Measurements from ENCODE around the gene SORCS2. TPM values are rescaled to one million over a fixed set of nuclear protein-coding genes. Genes with fewer than 3 reads are reported as not detected.

Gene SORCS2
- polyA plus RNA-seq, 3 donors: 0.46 to 0.55 TPM; not detected in 1

GRCh38 chr4:7687006-7687405 is 494.7 kb downstream of the SORCS2 start:
- no peaks in the 10 kb centered on the region for H3K36me3 Mint-ChIP-seq

DNA sequence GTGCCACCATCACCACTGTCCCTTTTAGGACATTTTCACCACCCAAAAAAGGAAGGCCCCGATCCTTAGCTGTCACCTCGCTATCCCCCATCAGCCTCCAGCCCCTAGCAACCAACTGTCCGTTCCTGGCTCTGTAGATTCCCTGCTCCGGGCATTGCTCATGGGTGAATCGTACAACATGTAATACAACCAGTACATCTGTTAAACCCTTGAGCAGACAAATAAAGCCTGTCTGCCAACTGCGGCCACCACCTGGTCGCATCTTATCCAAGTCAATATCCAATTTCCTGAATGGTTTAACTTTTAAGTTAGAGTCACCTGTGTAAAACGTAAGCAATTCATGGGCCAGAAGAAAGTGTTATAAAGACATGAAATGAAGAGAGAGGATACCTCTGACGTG is 495.5 kb downstream of the SORCS2 start:
- no peak overlapping the region for H2AFZ ChIP-seq (ENCODE audit: insufficient read depth, low read depth, low read length, poor library complexity, severe bottlenecking)
- H3K4me3 ChIP-seq (replicated peaks in 1 of 3; ENCODE audit: low read depth in 2 of 3, low read length in 3 of 3): no peak overlapping the region
- no peaks in the 10 kb centered on the region for H3K4me1 ChIP-seq (ENCODE audit: control insufficient read depth in 1 of 2, insufficient read depth in 2 of 2, low read length in 2 of 2)
- TF ChIP-seq, protein P1, sequence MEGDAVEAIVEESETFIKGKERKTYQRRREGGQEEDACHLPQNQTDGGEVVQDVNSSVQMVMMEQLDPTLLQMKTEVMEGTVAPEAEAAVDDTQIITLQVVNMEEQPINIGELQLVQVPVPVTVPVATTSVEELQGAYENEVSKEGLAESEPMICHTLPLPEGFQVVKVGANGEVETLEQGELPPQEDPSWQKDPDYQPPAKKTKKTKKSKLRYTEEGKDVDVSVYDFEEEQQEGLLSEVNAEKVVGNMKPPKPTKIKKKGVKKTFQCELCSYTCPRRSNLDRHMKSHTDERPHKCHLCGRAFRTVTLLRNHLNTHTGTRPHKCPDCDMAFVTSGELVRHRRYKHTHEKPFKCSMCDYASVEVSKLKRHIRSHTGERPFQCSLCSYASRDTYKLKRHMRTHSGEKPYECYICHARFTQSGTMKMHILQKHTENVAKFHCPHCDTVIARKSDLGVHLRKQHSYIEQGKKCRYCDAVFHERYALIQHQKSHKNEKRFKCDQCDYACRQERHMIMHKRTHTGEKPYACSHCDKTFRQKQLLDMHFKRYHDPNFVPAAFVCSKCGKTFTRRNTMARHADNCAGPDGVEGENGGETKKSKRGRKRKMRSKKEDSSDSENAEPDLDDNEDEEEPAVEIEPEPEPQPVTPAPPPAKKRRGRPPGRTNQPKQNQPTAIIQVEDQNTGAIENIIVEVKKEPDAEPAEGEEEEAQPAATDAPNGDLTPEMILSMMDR (IDR thresholded peaks at IDR 0.05): no peak
- intact Hi-C loops (cut with micrococcal nuclease): no loop called here
- no peak overlapping the region for H3K27ac ChIP-seq (ENCODE audit: low read depth in 1 of 2, low read length in 2 of 2)
- H3K79me2 ChIP-seq (ENCODE audit: insufficient read depth, low read length): no peaks in the 10 kb centered on the region
- no peaks in the 10 kb centered on the region for H3K36me3 Mint-ChIP-seq
- peaks cover 0 to 10% of the 10 kb centered on the region in 2 donors for H3K9me3 ChIP-seq (replicated peaks in 1 of 2; ENCODE audit: control insufficient read depth in 1 of 2, insufficient read depth in 1 of 2, low read length in 2 of 2)
- H3K4me2 ChIP-seq (replicated peaks; ENCODE audit: extremely low read depth, low read length, poor library complexity, severe bottlenecking): no peak overlapping the region
- no peak overlapping the region for H3K27ac Mint-ChIP-seq
- no peaks in the 10 kb centered on the region for H3K4me1 Mint-ChIP-seq
- H3K36me3 ChIP-seq (replicated peaks in 1 of 2; ENCODE audit: control insufficient read depth in 1 of 2, insufficient read depth in 2 of 2, low read length in 2 of 2): no peaks in the 10 kb centered on the region
- H3K27me3 Mint-ChIP-seq (ENCODE audit: low read depth in 3 of 3): peaks cover 0 to 3% (median 2%) of the 10 kb centered on the region in 3 donors
- WGBS (ENCODE audit: insufficient coverage): 97% methylated on average over 6 of the region's 9 CpGs
- no peak overlapping the region for H3K4me3 Mint-ChIP-seq
- no peaks in the 10 kb centered on the region for H3K27me3 ChIP-seq (ENCODE audit: control insufficient read depth in 2 of 2, insufficient read depth in 2 of 2, low read length in 2 of 2)
- H4K20me1 ChIP-seq (ENCODE audit: insufficient read depth, low read length): no peaks in the 10 kb centered on the region
- no peak overlapping the region for H3K9ac ChIP-seq (ENCODE audit: insufficient read depth, low read length, poor library complexity, severe bottlenecking)
- peaks cover 0 to 12% (median 3%) of the 10 kb centered on the region in 7 donors for H3K9me3 Mint-ChIP-seq
- DNase-seq: no peak

More at GRCh38 chr4:7687006-7687405, 494.7 kb downstream of the SORCS2 start:
- Histone ChIP-seq H3K79me2 (ENCODE audit: insufficient read depth, low read length) (no peaks in the 10 kb centered on the region), H3K4me1 (ENCODE audit: control insufficient read depth in 1 of 2, insufficient read depth in 2 of 2, low read length in 2 of 2) (no peaks in the 10 kb centered on the region), H3K9ac (ENCODE audit: insufficient read depth, low read length, poor library complexity, severe bottlenecking) (no peak overlapping the region), H2AFZ (ENCODE audit: insufficient read depth, low read depth, low read length, poor library complexity, severe bottlenecking) (no peak overlapping the region), H3K36me3 (replicated peaks in 1 of 2; ENCODE audit: control insufficient read depth in 1 of 2, insufficient read depth in 2 of 2, low read length in 2 of 2) (no peaks in the 10 kb centered on the region), H3K9me3 (replicated peaks in 1 of 2; ENCODE audit: control insufficient read depth in 1 of 2, insufficient read depth in 1 of 2, low read length in 2 of 2) (peaks cover 0 to 17% of the 10 kb centered on the region in 2 donors), H3K27ac (ENCODE audit: low read depth in 1 of 2, low read length in 2 of 2) (no peak overlapping the region), H3K4me3 (replicated peaks in 1 of 3; ENCODE audit: low read depth in 2 of 3, low read length in 3 of 3) (no peak overlapping the region), H3K4me2 (replicated peaks; ENCODE audit: extremely low read depth, low read length, poor library complexity, severe bottlenecking) (no peak overlapping the region), H4K20me1 (ENCODE audit: insufficient read depth, low read length) (no peaks in the 10 kb centered on the region), H3K27me3 (ENCODE audit: control insufficient read depth in 2 of 2, insufficient read depth in 2 of 2, low read length in 2 of 2) (no peaks in the 10 kb centered on the region)
- Mint-ChIP-seq H3K4me1 (no peaks in the 10 kb centered on the region), H3K27me3 (ENCODE audit: low read depth in 3 of 3) (peaks cover 0 to 4% (median 3%) of the 10 kb centered on the region in 3 donors), H3K9me3 (peaks cover 0 to 17% (median 3%) of the 10 kb centered on the region in 7 donors), H3K4me3 (no peak overlapping the region), H3K27ac (no peak overlapping the region)
- intact Hi-C loops (cut with micrococcal nuclease): no loop called here
- 95% methylated on average over 6 of the region's 9 CpGs for WGBS (ENCODE audit: insufficient coverage)
- DNase-seq: no peak
- TF ChIP-seq, protein P1 (IDR thresholded peaks at IDR 0.05): no peak

All from CD14-positive monocyte (primary cell).